HepG2 (cell line): ENCODE results near the gene CD109. TPM values are rescaled to one million over a fixed set of nuclear protein-coding genes. Genes with fewer than 3 reads are reported as not detected.

Source experiments
- CAMTA2 ChIP-seq: sonication (generic); formaldehyde crosslinking; IDR thresholded peaks from 2 replicates; pipeline ENCODE4 v1.4.0; 2020; ENCODE audit warnings: mild to moderate bottlenecking, missing genetic modification reagents, borderline replicate concordance
- CCDC6 ChIP-seq: sonication (generic); formaldehyde crosslinking; IDR thresholded peaks from 2 replicates; pipeline ENCODE4 v1.8.1; 2022; ENCODE audit warnings: mild to moderate bottlenecking, missing genetic modification reagents, moderate library complexity
- CREB1 ChIP-seq, 2 experiments: fragments of 450-650 bp in 1 of 2; IDR thresholded peaks; 2 replicates each; pipeline ENCODE4 v1.6.1; 2016 to 2017; ENCODE audit warnings: control low read depth in 1 of 2, mild to moderate bottlenecking in 1 of 2, missing compliant biosample characterization in 1 of 2, missing genetic modification characterization in 1 of 2
- CREM ChIP-seq, 2 experiments: sonication (generic) in 1 of 2; formaldehyde crosslinking in 1 of 2; IDR thresholded peaks; 2 replicates each; pipeline versions ENCODE4 v1.4.0 to v1.6.1; 2016 to 2020; ENCODE audit warnings: antibody characterized with exemption in 1 of 2, mild to moderate bottlenecking in 1 of 2, missing genetic modification reagents in 1 of 2
- GATAD2A ChIP-seq: IDR thresholded peaks from 2 replicates; pipeline ENCODE4 v1.6.1; 2016
- KDM1A ChIP-seq: IDR thresholded peaks from 2 replicates; pipeline ENCODE4 v1.6.1; 2016; ENCODE audit warnings: missing compliant biosample characterization
- PHF21A ChIP-seq: sonication (generic); formaldehyde crosslinking; IDR thresholded peaks from 2 replicates; pipeline ENCODE4 v1.5.0; 2020; ENCODE audit warnings: mild to moderate bottlenecking, missing genetic modification reagents
- PRDM4 ChIP-seq: sonication (generic); formaldehyde crosslinking; IDR thresholded peaks from 2 replicates; pipeline ENCODE4 v1.9.0; 2021; ENCODE audit warnings: missing genetic modification reagents, borderline replicate concordance
- SMARCE1 ChIP-seq: fragments of 450-650 bp; IDR thresholded peaks from 2 replicates; pipeline ENCODE4 v1.6.1; 2017; ENCODE audit warnings: borderline replicate concordance
- TFE3 ChIP-seq: IDR thresholded peaks from 2 replicates; pipeline ENCODE4 v1.6.1; 2016
- ZBTB33 ChIP-seq: sonication (generic); formaldehyde crosslinking; IDR thresholded peaks from 2 replicates; pipeline ENCODE4 v1.4.0; 2020; ENCODE audit warnings: missing genetic modification reagents
- ZNF224 ChIP-seq: sonication (generic); formaldehyde crosslinking; IDR thresholded peaks from 2 replicates; pipeline ENCODE4 v1.5.0; 2020; ENCODE audit warnings: mild to moderate bottlenecking, missing genetic modification reagents
- ZNF280D ChIP-seq: sonication (generic); formaldehyde crosslinking; IDR thresholded peaks from 2 replicates; pipeline ENCODE4 v1.5.1; 2020; ENCODE audit warnings: mild to moderate bottlenecking, missing genetic modification reagents
- ZNF44 ChIP-seq: sonication (generic); formaldehyde crosslinking; IDR thresholded peaks from 2 replicates; pipeline ENCODE4 v1.5.1; 2020; ENCODE audit warnings: mild to moderate bottlenecking, missing genetic modification reagents
- ZNF557 ChIP-seq: sonication (generic); formaldehyde crosslinking; IDR thresholded peaks from 2 replicates; pipeline ENCODE4 v1.4.0; 2020; ENCODE audit warnings: missing genetic modification reagents
- ZNF605 ChIP-seq: sonication (generic); formaldehyde crosslinking; IDR thresholded peaks from 2 replicates; pipeline ENCODE4 v1.8.0; 2022; ENCODE audit warnings: mild to moderate bottlenecking, missing genetic modification reagents
- ZNF768 ChIP-seq: sonication (generic); formaldehyde crosslinking; IDR thresholded peaks from 2 replicates; pipeline ENCODE4 v1.4.0; 2020; ENCODE audit warnings: missing genetic modification reagents
- ZSCAN12 ChIP-seq: sonication (generic); formaldehyde crosslinking; IDR thresholded peaks from 2 replicates; pipeline ENCODE4 v1.9.0; 2021; ENCODE audit warnings: mild to moderate bottlenecking, missing genetic modification reagents
- polyA plus RNA-seq, 8 experiments: library from polyadenylated mRNA; depleted of rRNA in 3 of 8; stranded (reverse) in 7 of 8; unstranded in 1 of 8; fragments of >200 nt; fragmentation: Illumina TruSeq in 4 of 8; extraction: Trizol in 4 of 8; gene quantifications; 2 replicates each; pipeline versions ENCODE4 v1.2.1 to v1.2.3, GENCODE V29; 2011 to 2016; ENCODE audit warnings: low read depth in 4 of 8, missing spikeins in 1 of 8, mixed read lengths in 1 of 8; ENCODE audit not compliant: insufficient read depth in 1 of 8
- total RNA-seq, 5 experiments: library from RNA; depleted of rRNA; stranded (reverse); fragments of >200 nt; fragmentation: Illumina TruSeq; extraction: Trizol; gene quantifications; 2 replicates each; pipeline ENCODE4 v1.2.3, GENCODE V29; 2016; ENCODE audit warnings: low read depth in 1 of 5

The CD109 gene
- total and polyA plus RNA-seq, 2 of the 13 experiments (the other 11 are each of a cell fraction or from before 2014, with no cell fraction given) = 0.93 to 2.1 TPM

- no peak for TF ChIP-seq PRDM4 (CRISPR knock-in tag)
- peak; percentile 80 for TF ChIP-seq PHF21A (CRISPR knock-in tag)
- TF ChIP-seq CREM (IDR thresholded peaks at IDR 0.05) = peak; percentile 46; the same call in 1 of the 2 replicates
- TF ChIP-seq CREM (CRISPR knock-in tag; IDR thresholded peaks at IDR 0.05) = no peak
- peak; percentile 34; the same call in 1 of the 2 replicates for TF ChIP-seq ZNF768
- TF ChIP-seq ZNF224 (CRISPR knock-in tag) = no peak
- no peak for TF ChIP-seq KDM1A (CRISPR knock-in tag)
- peak; percentile 80 for TF ChIP-seq ZNF280D (CRISPR knock-in tag)
- no peak for TF ChIP-seq CAMTA2
- peak; percentile 79; the same call in 1 of the 2 replicates for TF ChIP-seq CCDC6
- TF ChIP-seq ZBTB33 = no peak; the same call in 1 of the 2 replicates
- peak; percentile 85 for TF ChIP-seq TFE3 (CRISPR knock-in tag)
- TF ChIP-seq SMARCE1 = no peak
- no peak; the same call in 1 of the 2 replicates for TF ChIP-seq GATAD2A
- no peak for TF ChIP-seq ZSCAN12 (CRISPR knock-in tag)
- no peak for TF ChIP-seq ZNF557 (CRISPR knock-in tag)
- TF ChIP-seq ZNF44 (CRISPR knock-in tag) = peak; percentile 82; the same call in 1 of the 2 replicates
- peak; percentile 38; the same call in 1 of the 2 replicates for TF ChIP-seq CREB1 (IDR thresholded peaks at IDR 0.05)
- TF ChIP-seq CREB1 (CRISPR knock-in tag; IDR thresholded peaks at IDR 0.05) = peak; percentile 59
- peak; percentile 61; the same call in 1 of the 2 replicates for TF ChIP-seq ZNF605 (CRISPR knock-in tag)
These were observed 42.2 kb upstream of the CD109 start, which contains the start of gene SLC17A5 (continued) for GRCh38 chr6:73653571-73654424.
